Measurements from ENCODE around the gene PLA2G4F. TPM values are rescaled to one million over a fixed set of nuclear protein-coding genes. Genes with fewer than 3 reads are reported as not detected.

PLA2G4F gene
- total RNA-seq, 1 donor from 2014 or later: 0.40 TPM

GRCh38 chr15:42157981-42158765 lies 1.7 kb upstream of the PLA2G4F start:
- H3K4me3 ChIP-seq (ENCODE audit: low read depth, low read length): no peak overlapping the region
- no peak for DNase-seq (ENCODE audit: low read depth)
- TF ChIP-seq, protein P1, sequence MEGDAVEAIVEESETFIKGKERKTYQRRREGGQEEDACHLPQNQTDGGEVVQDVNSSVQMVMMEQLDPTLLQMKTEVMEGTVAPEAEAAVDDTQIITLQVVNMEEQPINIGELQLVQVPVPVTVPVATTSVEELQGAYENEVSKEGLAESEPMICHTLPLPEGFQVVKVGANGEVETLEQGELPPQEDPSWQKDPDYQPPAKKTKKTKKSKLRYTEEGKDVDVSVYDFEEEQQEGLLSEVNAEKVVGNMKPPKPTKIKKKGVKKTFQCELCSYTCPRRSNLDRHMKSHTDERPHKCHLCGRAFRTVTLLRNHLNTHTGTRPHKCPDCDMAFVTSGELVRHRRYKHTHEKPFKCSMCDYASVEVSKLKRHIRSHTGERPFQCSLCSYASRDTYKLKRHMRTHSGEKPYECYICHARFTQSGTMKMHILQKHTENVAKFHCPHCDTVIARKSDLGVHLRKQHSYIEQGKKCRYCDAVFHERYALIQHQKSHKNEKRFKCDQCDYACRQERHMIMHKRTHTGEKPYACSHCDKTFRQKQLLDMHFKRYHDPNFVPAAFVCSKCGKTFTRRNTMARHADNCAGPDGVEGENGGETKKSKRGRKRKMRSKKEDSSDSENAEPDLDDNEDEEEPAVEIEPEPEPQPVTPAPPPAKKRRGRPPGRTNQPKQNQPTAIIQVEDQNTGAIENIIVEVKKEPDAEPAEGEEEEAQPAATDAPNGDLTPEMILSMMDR (conservative IDR thresholded peaks at IDR 0.05; ENCODE audit: low read depth, low read length): no peak

DNA sequence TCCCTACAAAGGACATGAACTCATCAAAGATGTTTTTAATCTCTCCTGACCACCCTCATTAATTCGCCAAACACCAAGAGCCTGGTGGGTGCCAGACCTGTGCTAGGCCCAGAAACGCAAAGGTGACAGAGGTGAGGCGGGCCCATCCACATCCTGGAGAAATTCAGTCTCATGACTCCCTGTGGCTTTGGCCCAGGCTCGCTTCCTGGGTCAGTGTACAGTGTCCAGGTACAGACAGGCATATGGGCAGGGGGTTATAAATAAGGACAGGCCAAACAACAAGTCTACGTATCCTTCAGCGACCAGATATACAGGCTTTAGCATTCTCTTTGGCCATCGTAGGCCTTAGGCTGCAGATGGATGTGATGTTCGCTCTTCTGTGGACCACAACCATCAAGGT lies 945 bp upstream of the PLA2G4F start:
- H3K4me3 ChIP-seq (ENCODE audit: low read depth, low read length): no peak overlapping the region
- TF ChIP-seq, protein P1 (conservative IDR thresholded peaks at IDR 0.05; ENCODE audit: low read depth, low read length): no peak
- DNase-seq (ENCODE audit: low read depth): no peak

DNA sequence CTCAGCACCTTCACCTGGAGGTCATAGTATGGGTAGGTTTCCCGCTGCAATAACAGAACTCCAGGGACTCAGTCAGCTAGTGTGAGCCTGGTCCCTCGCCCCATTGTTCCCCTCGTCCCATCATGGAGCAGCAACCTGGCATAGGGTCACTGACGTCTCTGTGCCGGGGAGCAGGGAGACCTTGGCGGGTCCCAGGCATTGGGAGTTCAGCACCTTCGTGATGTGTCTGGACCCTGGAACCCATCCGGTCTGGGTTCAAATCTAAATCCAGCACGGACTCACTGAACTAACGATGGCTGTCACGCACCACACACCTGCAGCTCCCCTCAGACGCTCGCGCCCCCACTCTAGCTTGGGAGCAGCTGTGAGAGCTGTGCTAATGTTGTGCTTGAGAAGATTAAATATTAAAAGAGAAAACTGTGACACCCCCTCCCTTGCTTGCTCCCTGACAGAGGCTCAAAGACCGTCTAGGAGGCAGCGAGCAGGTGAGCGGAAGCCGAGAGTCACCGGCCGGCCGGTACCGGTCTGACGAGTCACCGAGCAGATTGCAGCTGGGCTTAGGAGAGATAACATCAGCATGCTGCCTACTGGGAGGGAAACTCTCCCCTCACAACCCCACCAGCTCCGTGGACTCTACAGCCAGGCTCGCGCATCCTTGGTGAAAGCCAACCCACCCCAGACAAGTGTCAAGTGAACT lies 742 bp downstream of the PLA2G4F start:
- TF ChIP-seq, protein P1 (conservative IDR thresholded peaks at IDR 0.05; ENCODE audit: low read depth, low read length): no peak
- DNase-seq (ENCODE audit: low read depth): no peak
- H3K4me3 ChIP-seq (ENCODE audit: low read depth, low read length): no peak overlapping the region

DNA sequence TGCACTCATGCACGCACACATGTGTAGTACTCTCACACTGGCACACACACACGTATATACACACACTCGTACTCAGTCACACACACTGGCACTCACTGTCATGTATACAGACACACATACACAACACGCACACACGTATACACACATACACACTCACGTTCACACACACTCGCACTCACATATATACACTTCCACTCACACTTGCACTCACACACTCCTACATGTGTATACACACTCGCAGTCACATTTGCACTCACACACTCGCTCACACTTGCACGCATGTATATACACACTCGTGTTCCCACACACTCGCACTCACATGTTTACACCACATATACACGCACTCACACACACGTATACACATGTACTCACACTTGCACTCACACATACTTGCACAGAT lies 1.5 kb downstream of the PLA2G4F start:
- DNase-seq (ENCODE audit: low read depth): no peak
- H3K4me3 ChIP-seq (ENCODE audit: low read depth, low read length): no peak overlapping the region
- TF ChIP-seq, protein P1 (conservative IDR thresholded peaks at IDR 0.05; ENCODE audit: low read depth, low read length): no peak

DNA sequence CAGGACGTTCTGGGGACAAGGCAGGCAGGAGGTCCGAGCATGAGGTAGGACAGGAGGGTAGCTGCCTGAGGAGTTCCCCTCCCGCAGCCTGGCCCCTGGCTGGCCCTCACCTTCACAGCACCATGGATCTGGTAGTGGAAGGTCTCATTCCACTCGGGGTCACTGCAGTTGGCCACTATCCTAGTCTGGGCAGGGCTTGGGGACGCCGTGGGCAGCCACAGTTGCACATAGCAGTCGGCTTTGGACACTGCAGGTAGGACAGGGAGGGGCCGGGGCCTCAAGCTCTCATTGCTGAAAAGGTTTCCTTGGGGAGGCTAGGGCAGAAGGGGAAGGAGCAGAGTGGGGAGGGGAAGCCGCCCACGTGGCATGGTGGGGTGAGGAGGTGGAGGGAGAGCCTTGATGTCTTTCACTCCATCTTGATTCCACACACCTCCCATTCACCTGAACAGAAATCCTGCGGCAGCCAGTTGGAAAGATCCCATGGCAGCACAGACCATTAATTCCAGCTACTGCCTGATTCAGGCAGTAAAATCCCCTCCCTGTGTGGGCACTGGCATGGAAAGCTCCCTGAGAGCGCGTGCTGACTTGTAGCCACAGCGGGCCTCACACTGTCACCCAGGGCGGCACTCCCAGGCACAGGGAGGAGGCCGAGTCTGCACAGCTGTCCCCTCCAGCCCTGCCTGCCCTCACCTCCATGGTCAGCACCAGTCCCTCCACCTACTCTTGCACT lies 2.1 kb downstream of the PLA2G4F start:
- peak; percentile 37 for DNase-seq (ENCODE audit: low read depth)
- TF ChIP-seq, protein P1 (conservative IDR thresholded peaks at IDR 0.05; ENCODE audit: low read depth, low read length): no peak
- no peak overlapping the region for H3K4me3 ChIP-seq (ENCODE audit: low read depth, low read length)

DNA sequence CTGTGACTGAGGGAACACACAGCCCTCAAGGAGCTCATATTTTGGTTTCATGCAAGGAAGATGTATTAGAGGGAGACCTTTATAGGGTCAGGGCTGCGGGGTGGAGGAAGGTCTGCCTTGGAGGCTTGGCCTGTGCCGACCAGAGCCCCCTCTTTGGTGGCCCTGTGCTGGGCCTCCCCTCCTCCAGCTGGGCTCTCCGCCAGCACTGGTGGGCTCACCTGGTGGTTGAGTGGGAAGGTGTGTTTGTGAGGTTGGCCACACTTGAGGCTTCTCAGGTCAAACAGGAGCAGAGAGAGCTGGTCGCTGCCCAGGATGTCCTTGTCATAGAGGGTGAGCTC lies 2.6 kb downstream of the PLA2G4F start:
- no peak for DNase-seq (ENCODE audit: low read depth)
- no peak overlapping the region for H3K4me3 ChIP-seq (ENCODE audit: low read depth, low read length)
- TF ChIP-seq, protein P1 (conservative IDR thresholded peaks at IDR 0.05; ENCODE audit: low read depth, low read length): no peak

All from epithelial cell of proximal tubule (primary cell).